ENCODE measurements around the gene TOMM40L.
A peak's percentile ranks its signal among the peaks of the same experiment; 100 is the strongest.
"Not testable (repeated sequence)": the region's sequence is repeated elsewhere in the genome, so short reads cannot be mapped to it uniquely, and the experiment has no call there.

TOMM40L gene

DNA sequence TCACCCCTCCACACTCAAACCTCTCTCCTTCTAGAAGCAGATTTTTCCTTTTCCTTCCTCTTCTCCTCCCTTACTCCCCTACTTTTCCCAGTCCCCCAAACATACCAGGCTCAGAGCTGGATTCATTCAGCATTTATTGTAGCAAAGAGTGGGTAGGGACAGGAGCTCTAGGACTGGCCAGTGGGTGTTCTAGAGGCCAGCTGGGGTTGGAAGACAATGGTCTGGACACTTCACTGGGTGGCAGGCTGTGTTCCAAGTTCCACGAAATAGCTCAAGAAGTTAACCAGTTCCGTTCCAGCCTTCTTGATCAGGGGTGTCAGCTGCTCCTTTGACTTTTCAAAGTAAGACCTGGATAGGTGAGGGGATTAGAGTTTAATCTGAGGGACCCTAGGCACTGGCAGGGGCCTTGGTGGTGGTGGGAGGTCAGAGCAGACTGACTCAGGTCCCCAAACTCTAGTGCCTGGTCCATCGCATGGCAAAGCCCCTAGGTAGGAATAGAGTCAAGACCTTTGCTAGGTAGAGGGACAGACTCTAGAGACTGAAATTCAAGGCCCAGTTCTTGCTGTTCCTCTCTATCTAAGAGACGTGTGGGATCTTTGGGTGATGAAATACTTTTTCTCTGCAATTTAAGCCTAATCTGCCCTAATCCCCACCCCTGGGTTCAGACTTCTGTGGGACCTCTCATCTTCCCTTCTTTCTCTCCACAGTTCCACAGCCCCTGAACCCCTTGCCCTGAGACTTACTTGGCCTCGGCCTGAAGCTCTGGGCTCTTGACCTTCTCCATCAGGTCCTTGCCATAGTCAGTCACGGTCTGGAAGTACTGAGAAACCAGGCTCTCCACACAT, 3.5 kb upstream of the TOMM40L start:
- no peak for DNase-seq

DNA sequence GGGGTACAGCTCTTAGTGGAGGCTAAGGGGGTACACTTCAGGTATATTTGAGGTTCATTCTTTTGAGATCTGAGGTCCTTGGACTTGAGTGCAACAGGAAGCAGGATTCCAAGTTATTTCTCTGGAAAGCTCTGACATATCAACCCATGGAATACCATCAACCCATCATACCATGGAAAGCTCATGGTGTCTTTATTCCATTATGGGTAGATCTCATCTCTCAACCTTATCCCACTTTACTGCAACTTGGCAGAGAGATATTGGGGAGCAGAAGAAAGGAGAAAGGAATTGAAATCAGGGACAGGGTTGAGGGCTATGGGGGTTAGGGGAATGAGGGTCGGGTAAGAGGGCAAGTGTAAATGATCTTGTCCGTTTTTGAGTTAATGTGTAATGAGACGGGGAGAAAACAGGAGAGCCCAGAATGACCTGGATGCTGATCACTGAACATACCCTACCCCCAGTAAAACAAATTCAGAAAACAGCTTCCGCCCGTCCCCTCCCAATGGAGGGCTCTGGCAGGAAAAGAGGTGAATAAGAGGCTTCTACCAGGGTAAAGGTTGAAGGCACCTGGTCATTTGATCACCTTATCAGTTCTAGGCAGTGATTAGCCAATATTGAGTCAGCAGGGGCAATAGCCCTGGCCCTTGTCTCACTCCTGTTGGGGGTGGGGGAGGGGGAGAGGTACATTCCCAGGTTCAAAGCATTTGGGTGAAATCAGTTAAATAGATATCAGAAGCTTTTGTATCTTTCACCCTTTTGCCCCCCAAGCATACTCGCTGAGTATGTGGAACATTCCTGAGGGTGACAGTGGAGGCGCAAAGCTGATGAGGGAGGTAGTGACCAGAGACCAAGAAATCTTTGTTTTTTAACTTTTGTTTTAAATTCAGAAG, 1.8 kb upstream of the TOMM40L start:
- no peak for DNase-seq

DNA sequence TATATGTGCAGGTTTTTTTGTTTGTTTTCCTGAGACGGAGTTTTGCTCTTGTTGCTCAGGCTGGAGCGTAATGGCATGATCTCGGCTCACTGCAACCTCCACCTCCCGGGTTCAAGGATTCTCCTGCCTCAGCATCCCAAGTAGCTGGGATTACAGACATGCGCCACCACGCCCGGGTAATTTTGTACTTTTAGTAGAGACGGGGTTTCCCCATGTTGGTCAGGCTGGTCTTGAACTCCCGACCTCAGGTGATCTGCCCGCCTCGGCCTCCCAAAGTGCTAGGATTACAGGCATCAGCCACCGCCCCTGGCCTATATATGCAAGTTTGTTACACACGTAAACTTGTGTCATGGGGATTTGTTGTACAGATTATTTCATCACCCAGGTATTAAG, 1.2 kb upstream of the TOMM40L start:
- not testable (repeated sequence) for DNase-seq

GRCh38 chr1:161225178-161225533, 704 bp upstream of the TOMM40L start:
- no peak for DNase-seq

DNA sequence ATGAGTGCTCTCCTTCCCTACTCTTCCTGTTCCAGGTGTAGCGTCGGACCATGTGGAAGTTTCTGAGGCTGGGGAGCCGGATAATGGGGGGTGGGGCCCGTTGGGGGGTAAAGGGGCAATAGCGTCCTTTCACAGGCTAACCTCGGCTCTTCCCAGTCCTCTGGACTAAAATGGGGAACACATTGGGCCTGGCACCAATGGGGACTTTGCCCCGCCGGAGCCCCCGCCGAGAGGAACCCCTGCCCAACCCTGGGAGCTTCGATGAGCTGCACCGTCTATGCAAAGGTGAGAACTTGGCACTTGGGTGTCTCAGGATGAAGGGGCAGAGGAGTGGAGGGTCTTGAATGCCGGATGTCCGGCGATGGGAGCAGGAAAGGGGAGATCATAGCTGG, 456 bp downstream of the TOMM40L start:
- no peak for DNase-seq

DNA sequence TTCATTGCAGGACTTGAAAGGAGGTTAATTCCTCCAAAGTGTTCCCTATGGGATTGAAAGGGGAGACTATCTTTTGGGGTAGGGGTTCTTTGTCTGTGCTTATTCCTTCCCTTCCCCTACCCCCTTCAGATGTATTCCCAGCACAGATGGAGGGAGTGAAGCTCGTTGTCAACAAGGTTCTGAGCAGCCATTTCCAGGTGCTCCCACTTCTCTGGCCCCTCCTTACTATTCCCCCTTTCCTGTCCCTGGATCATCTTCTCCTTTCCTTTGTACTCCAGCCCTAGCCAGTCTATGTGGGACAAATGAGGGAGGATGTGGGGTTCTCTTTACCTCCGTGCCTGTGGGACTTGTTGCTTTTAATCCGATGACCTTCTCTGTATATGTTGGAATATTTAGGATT, 899 bp downstream of the TOMM40L start:
- no peak for DNase-seq

- DNase-seq, result peak; percentile 63
Observed at GRCh38 chr1:161227196-161227871, 1.5 kb downstream of the TOMM40L start.

DNA sequence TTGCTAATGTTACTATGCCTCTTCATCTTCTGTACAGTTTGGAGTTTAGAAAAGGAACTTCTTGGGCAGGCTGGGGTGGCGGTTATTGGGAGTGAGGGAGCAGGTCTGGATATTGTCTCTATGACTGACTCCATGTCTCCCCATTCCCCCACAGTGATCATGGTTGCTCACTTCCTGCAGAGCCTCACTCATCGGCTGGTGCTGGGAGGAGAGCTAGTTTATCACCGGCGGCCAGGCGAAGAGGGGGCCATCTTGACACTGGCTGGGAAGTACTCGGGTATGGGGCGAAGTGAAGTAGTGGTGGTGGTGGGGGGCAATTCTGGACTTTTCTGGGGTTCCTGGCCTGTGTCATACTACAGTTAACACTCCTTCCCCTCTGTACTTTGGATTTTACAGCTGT, 2.2 kb downstream of the TOMM40L start:
- DNase-seq, result no peak

- no peak for DNase-seq
Observed at GRCh38 chr1:161229896-161230295, 4.0 kb downstream of the TOMM40L start.

- no peak for DNase-seq
Observed at GRCh38 chr1:161230762-161231161, 4.9 kb downstream of the TOMM40L start.

GRCh38 chr1:161233102-161233501, 7.2 kb downstream of the TOMM40L start:
- no peak for DNase-seq

DNA sequence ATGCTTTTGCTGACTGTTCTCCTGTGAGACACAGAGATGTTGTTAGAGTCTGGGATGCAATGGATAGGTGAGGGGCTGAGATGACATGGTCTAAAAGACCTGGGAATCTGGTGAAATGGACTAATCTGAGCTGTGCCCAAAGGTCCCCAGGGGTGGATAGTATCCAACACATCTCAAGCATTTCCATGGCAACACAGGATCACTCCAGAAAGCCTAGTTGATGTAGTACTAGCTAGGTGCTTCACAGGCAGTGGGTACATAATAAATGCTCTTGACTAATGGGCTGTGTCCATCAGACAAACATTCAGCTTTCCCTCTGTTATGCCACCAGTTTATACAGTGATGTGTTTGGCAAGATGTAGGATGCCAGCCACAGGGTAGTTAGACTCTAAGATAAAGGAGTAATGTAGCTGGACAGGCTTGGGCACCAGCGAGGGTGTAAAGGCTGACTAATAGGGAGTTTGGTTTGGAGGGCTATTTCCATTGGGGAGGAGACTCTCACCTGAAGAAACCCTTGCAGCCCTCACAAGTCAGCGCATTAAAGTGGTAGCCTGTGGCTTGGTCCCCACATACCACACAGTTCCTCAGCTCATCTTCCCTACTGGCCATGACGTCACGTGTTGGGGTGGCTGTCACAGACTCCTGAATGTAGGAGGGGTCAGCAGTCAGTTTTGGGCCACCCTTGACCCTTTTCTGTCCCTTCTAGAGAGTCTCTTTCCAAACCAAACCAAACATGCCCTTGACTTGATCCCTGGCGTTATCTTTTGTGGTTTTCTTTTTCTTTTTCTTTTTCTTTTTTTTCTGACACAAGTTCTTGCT, 10.3 kb downstream of the TOMM40L start:
- no peak for DNase-seq

DNA sequence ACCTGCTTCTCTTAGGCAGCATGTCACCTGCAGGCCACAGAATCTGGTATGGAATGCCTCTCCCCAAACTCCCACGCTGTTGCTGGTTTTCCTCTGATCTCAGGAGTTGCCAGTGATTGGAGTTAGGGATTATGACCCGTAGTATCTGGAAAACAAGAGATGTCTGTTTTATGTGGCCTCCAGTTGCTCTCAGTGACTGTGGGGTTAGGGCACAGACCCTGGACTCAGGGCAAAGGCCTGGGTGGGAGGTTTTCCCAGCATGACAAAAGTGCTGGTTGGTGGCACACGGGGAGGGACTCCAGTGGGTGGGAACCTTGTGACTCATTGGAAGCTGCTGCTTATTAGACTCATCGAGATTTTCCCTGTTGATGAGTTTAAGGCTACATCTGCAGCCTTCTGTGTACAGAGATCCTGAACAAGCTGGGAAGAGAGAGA, 12.2 kb downstream of the TOMM40L start, which contains the start of gene NR1I3:
Gene NR1I3, minus strand, starts transcription at position 165 of the 435 bp plus-strand sequence. CDS start 1,638 bp downstream, outside the sequence.
- DNase-seq, result no peak

DNA sequence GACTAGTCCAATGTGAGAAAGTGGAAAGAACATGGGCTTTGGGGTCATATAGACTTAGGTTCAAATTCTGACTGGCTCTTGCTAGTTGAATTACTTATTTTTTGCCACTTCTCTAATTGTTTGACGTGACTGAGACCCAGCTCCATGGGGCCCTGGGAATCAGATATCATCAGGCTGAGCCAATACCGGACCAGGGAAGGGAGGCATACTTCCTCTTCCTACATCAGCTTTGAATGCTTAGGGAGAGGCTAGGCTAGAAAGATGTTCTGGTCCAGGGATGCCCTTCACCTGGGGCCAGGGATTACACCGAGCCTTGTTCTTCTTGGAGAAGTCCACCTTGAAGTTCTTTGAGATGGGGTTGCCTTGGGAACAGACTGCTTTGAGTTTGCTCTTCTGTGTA, 15.8 kb downstream of the TOMM40L start:
- no peak for DNase-seq

- DNase-seq, result no peak
Observed at GRCh38 chr1:161242313-161242712, 16.5 kb downstream of the TOMM40L start.

- DNase-seq, result no peak
Observed at GRCh38 chr1:161244888-161245287, 19.0 kb downstream of the TOMM40L start.

DNA sequence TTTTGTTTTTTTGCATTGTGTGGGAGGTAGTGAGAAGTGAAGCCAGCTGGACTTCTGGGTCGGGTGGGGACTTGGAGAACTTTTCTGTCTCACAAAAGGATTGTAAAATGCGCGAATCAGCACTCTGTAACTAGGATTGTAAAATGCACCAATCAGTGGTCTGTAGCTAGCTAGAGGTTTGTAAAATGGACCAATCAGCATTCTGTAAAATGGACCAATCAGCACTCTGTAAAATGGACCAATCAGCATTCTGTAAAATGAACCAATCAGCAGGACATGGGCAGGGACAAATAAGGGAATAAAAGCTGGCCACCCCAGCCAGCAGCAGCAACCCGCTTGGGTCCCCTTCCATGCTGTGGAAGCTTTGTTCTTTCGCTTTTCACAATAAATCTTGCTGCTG, 24.2 kb downstream of the TOMM40L start:
- not testable (repeated sequence) for DNase-seq

DNA sequence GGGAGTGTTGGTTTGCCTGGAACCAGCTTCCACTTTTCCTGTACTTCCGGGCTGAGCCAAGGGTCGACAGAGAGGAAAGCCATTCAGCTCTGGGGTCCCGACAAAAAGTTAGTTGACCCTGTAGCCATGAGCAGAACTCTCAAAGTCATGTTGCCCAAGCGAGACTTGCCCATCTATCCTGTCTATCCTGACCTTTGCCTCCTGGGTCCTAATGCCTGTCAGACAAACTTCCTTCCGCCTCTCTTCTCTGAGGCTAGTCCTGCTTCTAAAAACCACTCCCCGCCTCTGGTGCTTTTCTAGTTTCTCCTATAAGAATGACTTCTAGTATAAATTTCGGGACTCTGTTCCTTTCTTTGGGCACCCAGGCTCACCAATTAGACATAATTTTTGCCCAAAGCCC, 25.0 kb downstream of the TOMM40L start:
- no peak for DNase-seq

DNA sequence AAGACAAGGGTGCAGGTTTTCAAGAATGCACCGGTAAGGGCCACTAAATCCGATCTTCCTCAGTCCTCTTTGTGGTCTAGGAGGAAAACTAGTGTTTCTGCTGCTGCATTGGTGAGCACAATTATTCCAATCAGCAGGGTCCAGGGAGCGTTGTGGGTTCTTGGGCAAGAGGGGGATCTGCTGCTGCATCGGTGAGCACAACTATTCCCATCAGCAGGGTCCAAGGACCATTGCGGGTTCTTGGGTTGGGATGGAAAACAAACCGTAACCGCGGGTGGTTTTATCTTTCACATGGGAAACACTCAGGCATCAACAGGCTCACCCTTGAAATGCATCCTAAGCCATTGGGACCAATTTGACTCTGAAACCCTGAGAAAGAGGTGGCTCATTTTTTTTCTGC, 25.7 kb downstream of the TOMM40L start:
- DNase-seq, result no peak

- DNase-seq, result not testable (repeated sequence)
Observed at GRCh38 chr1:161255302-161255701, 29.4 kb downstream of the TOMM40L start.

DNA sequence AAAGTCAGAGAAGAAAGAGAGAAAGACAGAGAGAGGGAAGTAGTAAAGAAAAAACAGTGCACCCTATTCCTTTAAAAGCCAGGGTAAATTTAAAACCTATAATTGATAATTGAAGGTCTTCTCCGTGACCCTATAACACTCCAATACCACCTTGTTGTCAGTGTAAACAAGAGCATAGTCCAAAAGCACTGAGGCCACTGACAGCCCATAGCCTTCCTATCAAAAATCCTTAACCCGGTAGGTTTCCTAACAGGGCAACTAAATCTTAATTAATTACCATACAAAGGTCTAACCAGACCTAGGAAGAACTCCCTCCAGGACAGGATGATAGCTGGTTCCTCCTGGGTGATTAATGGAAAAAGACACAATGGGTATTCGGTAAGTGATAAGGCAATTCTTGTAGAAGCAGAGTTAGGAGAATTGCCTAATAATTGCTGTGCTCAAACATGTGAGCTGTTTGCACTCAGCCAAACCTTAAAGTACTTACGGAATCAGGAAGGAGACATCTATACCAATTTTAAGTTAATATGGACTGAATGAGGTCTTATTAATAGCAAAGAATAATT, 30.2 kb downstream of the TOMM40L start:
- not testable (repeated sequence) for DNase-seq

- not testable (repeated sequence) for DNase-seq
Observed at GRCh38 chr1:161257109-161257508, 31.2 kb downstream of the TOMM40L start.

Measured in fibroblast of skin of abdomen (primary cell).